NCI-H2171 (cell line): ENCODE data around the gene KIF5C.
A peak's percentile ranks its signal among the peaks of the same experiment; 100 is the strongest.
"Not testable (repeated sequence)": the region's sequence is repeated elsewhere in the genome, so short reads cannot be mapped to it uniquely, and the experiment has no call there.

Experiments used
- DNase-seq: peaks from one replicate; lab custom pipeline; 2025; lab: John Stamatoyannopoulos, UW

KIF5C gene

DNA sequence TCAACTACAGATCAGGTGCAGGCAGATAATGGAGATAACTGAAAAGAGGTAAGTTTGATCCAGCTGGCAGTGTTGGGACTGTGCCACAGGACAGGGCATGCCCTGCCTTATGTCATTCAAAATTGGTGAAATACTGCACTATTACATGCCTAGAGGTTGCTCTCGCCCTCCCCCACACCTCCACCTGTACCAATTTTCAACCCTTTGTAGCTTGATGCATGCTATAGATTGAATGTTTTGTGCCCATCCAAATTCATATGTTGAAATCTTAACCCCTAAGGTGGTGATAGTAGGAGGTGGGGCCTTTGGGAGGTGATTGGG is 91.4 kb downstream of the KIF5C start:
- peak; percentile 21 for DNase-seq

DNA sequence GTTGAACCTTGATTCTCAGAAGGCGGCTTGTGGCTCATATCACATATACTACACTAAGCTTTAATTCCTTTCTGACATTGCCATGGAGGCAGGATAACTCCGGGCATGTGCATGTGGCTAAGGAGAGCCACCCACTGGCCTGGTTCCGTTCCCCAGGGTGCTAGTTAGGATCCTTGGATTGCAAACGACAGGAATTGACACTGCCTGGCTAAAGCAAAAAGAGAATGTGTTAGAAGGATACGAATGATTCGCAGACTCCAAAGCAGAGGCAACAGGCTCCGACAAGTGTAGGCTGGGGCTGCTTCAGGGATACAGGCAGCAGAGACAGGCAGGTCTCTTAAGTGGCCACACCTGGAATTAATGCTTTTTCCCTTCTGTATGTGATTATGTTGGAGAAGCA is 92.0 kb downstream of the KIF5C start:
- no peak for DNase-seq

DNA sequence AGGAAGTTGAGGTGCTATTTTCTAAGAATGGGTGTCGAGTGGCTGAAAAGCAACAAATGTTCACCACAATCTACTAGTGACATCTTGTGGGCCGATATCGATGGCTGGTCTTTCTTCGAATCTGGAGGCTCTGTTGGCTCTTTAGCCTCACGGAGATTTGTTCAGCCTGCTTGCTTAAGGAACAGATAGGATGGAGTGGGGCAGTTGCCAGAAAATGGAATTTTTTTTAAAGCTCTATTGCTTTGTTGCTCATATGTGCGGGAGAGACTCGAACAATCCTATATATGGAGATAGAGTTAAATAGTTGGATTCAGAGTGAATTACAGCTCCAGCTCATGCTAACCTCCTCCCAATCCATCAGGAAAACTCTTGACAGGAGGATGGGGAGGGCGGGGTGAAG is 92.6 kb downstream of the KIF5C start:
- no peak for DNase-seq

- DNase-seq, result no peak
Observed at GRCh38 chr2:148968301-148968700, 93.3 kb downstream of the KIF5C start.

GRCh38 chr2:148968776-148969319 is 93.8 kb downstream of the KIF5C start:
- peak; percentile 8 for DNase-seq

DNA sequence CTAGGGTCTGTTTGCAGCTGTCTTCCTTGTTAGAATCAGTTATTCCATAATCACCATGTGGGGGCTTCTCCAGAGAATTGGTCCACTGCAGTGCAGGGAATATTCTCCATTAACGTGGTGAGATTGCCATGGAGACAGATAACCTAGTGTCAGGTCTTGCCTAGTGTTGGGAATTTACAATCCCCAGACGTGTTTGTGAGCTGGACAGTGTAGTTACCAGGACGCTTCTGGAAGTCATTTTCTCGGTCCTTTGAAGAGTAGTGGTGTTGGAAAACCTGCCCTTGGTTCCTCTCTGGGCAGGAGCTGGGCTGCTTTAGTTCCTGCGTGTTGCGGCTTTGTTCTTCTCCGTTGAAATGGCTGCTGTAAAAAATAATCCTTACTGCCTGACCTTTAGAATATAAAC is 94.6 kb downstream of the KIF5C start:
- no peak for DNase-seq

DNA sequence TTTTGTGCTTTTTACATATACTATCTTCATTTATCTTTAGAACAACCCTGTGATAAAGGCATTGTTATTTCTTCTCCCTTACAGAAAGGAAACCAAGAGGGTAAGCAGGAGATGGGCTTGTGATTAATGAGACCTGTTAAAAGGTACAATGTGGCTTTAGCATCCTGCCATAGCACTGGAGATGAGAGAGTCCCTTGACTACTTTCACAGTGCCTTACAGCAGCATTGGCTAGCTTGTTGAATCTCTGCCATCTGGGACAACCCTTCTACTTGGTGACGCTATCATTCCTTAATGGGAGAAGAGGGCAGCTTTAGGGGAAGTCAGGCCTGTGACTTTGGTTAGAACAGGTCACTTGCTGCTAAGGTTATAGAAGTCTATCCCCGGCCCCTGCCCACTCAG is 95.4 kb downstream of the KIF5C start:
- no peak for DNase-seq

DNA sequence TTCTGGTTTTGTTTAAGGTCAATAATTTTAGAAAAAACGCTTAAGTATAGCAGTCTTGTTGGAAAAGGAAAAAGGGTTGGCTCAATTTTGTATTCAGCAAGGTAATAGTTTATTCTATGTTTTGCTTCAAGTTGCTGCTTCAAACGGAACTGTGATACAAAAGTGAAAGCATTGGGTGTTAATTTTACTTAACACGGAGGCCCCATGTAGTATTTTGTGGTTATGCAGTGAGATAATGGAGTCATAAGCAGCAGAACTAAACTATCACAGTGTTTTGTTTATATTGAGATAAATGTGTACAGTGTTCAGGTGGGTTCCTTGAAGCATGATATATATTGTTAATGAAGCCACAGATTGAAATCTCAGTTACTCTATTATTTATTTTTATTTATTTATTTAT is 96.5 kb downstream of the KIF5C start:
- no peak for DNase-seq

- no peak for DNase-seq
Observed at GRCh38 chr2:148974095-148974494, 99.1 kb downstream of the KIF5C start.

DNA sequence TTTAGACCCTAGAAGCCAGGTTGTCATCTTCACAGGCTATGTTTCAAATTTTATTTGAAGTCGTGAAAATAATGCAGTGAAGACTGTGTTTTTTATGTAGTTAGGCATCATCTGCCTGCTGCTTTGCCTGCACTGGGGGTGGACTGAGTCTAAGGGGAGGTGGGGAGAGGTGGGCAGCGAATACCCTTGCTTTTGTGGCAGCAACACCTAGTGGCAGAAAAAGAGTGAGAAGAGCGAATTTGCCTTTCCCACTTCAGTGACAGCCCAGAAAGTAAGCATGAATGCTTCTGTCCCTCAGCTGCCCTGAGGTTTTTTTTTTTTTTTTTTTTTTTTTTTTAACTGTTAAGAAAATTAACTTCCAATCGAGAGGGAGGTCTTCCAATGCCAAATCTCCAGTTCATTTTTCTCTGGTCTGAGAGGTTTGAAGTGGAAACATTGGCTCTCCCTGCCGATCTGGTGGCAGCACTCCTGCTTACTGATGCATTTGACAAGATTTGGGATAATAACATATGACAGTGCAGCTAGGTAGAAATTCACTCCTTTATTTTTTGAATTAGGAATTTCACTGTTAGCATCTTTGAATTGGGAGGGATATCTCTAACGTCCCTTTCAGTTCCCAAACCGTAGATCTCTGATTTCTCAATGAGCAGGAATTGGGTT is 103.1 kb downstream of the KIF5C start:
- peak; percentile 12 for DNase-seq

GRCh38 chr2:148978706-148979105 is 103.7 kb downstream of the KIF5C start:
- DNase-seq, result peak; percentile 53

DNA sequence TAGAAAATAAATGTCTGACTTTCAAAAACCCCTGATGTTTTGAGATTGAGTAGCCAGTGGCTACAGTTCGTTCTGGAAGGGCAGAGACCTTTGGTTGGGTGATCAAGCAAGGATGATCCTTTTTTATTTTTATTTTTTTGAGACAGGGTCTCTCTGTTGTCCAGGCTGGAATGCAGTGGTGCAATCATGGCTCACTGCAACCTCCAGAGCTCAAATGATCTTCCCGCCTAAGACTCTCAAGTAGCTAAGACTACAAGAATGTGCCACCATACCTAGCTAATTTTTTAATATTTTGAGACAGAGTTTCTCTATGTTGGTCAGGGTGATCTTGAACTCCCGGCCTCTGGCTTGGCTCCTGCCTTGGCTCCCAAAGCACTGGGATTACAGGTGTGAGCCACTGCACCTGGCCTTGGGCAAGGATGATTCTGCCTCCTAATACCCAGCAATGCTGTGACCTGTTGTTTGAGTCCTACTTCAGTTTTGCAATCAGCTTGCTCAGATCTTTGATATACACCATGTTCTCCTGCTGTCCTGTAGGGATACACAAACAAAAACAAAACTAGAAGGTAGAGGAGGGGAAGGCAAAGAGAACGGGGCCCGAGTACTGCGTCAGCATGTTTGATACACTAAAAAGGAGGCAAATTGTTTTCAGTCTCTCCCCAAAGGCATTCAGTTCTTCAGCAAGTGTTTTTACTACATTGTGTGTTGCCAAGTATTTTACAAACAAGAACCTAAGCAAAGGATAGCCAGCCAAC is 104.3 kb downstream of the KIF5C start:
- DNase-seq, result no peak

- no peak for DNase-seq
Observed at GRCh38 chr2:148979919-148980277, 104.9 kb downstream of the KIF5C start.

- DNase-seq, result not testable (repeated sequence)
Observed at GRCh38 chr2:148980496-148980895, 105.5 kb downstream of the KIF5C start.

- no peak for DNase-seq
Observed at GRCh38 chr2:148981324-148981723, 106.3 kb downstream of the KIF5C start.

- no peak for DNase-seq
Observed at GRCh38 chr2:148981781-148982180, 106.8 kb downstream of the KIF5C start.

GRCh38 chr2:148982282-148982681 is 107.3 kb downstream of the KIF5C start:
- no peak for DNase-seq

- no peak for DNase-seq
Observed at GRCh38 chr2:148983896-148984295, 108.9 kb downstream of the KIF5C start.

GRCh38 chr2:148984449-148984848 is 109.4 kb downstream of the KIF5C start:
- no peak for DNase-seq

GRCh38 chr2:148987286-148987685 is 112.3 kb downstream of the KIF5C start:
- no peak for DNase-seq

DNA sequence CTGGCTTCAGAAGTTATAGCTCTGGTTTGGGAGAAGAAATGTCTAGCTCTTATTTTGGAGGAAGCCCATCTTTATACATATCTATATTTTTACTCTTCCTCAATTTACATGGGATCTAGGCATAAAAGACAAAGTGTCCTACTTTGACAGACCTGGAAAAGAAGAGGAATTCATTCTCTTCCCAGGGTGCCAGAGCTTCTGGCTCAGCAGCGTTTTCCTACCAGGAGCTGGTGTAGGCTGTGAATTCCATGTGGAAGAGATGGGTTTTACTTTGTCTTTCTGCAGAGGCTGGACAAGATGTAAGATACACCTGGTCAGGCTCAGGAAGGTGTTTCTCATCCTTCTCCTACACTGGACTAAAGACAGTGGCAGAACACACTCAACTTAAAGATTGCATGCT is 113.3 kb downstream of the KIF5C start:
- no peak for DNase-seq

GRCh38 chr2:148989882-148990493 is 115.0 kb downstream of the KIF5C start:
- DNase-seq, result peak; percentile 67

DNA sequence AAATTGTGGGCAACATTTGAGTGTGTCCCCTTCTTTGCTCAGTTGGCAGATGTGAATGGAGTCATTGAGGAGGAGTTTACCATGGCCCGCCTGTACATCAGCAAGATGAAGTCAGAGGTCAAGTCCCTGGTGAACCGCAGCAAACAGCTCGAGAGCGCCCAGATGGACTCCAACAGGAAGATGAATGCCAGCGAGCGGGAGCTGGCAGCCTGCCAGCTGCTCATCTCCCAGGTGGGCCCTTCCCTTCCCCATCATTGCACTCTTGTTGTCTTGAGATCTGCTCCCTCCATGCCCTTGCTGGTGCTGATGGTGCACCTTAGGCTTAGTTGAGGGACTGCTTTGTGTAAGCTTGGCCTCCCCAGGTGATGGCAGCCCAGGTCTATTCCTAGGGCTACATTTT is 115.9 kb downstream of the KIF5C start:
- peak; percentile 37 for DNase-seq
